NOMO-1 treated with dmso at 0.1 percent for 144 hours (cell line): ENCODE measurements around the gene SETX.
"Not testable (repeated sequence)": the region's sequence is repeated elsewhere in the genome, so short reads cannot be mapped to it uniquely, and the experiment has no call there.

Source experiments
- DNase-seq: peaks from one replicate; lab custom pipeline; 2025; ENCODE audit not compliant: unreplicated experiment; lab: John Stamatoyannopoulos, UW

SETX gene

GRCh38 chr9:132354637-132355355 is at the start of gene SETX:
TSS of gene SETX (minus strand) at chr9:132354986. CDS start at chr9:132349428, 5,558 bp downstream.
- DNase-seq, result peak; percentile 96

GRCh38 chr9:132404228-132404881 is 49.6 kb upstream of the SETX start:
- DNase-seq, result no peak

- no peak for DNase-seq
Observed at GRCh38 chr9:132401824-132402223, 47.0 kb upstream of the SETX start.

- DNase-seq, result no peak
Observed at GRCh38 chr9:132395560-132395959, 40.8 kb upstream of the SETX start.

GRCh38 chr9:132391449-132391848 is 36.7 kb upstream of the SETX start:
- no peak for DNase-seq

GRCh38 chr9:132390966-132391365 is 36.2 kb upstream of the SETX start:
- no peak for DNase-seq

- DNase-seq, result no peak
Observed at GRCh38 chr9:132387133-132387532, 32.3 kb upstream of the SETX start.

GRCh38 chr9:132384376-132384775 is 29.6 kb upstream of the SETX start:
- DNase-seq, result no peak

GRCh38 chr9:132383462-132383883 is 28.7 kb upstream of the SETX start:
- no peak for DNase-seq

- DNase-seq, result peak; percentile 46
Observed at GRCh38 chr9:132381966-132382541, 27.3 kb upstream of the SETX start.

GRCh38 chr9:132378416-132378815 is 23.6 kb upstream of the SETX start:
- not testable (repeated sequence) for DNase-seq

- not testable (repeated sequence) for DNase-seq
Observed at GRCh38 chr9:132377769-132378168, 23.0 kb upstream of the SETX start.

- DNase-seq, result peak; percentile 11
Observed at GRCh38 chr9:132372177-132373095, 17.6 kb upstream of the SETX start.

GRCh38 chr9:132370592-132370991 is 15.8 kb upstream of the SETX start:
- no peak for DNase-seq

GRCh38 chr9:132369421-132369820 is 14.6 kb upstream of the SETX start:
- DNase-seq, result no peak

GRCh38 chr9:132367613-132368313 is 13.0 kb upstream of the SETX start:
- no peak for DNase-seq

GRCh38 chr9:132366481-132366880 is 11.7 kb upstream of the SETX start:
- DNase-seq, result peak; percentile 44

GRCh38 chr9:132365986-132366385 is 11.2 kb upstream of the SETX start:
- peak; percentile 17 for DNase-seq

- no peak for DNase-seq
Observed at GRCh38 chr9:132364068-132364467, 9.3 kb upstream of the SETX start.

- no peak for DNase-seq
Observed at GRCh38 chr9:132357764-132358163, 3.0 kb upstream of the SETX start.
